ENCODE results near the gene WDR18. TPM values are rescaled to one million over a fixed set of nuclear protein-coding genes. Genes with fewer than 3 reads are reported as not detected.

WDR18 gene
- total and polyA plus RNA-seq, 2 experiments from 2014 or later = 155 to 157 TPM

GRCh38 chr19:962683-963400, 21.3 kb upstream of the WDR18 start:
- no peak overlapping the region for H3K27ac Mint-ChIP-seq
- H3K9me3 Mint-ChIP-seq = peaks cover 5% of the 10 kb centered on the region; the same call in 2 of the 3 replicates
- peaks cover 7% of the 10 kb centered on the region for H3K36me3 ChIP-seq (ENCODE audit: insufficient read depth)
- 0 out of 2 replicates have a peak, but pooled peaks cover 7% of the 10 kb centered on the region for H3F3A ChIP-seq (replicated peaks; ENCODE audit: low read depth)
- peaks cover 17% of the 10 kb centered on the region for H3K27me3 Mint-ChIP-seq (ENCODE audit: insufficient read depth, low read depth, poor library complexity)
- no peaks in the 10 kb centered on the region for H3K27me3 ChIP-seq (ENCODE audit: insufficient read depth)
- peaks cover 15% of the 10 kb centered on the region for H3K4me1 Mint-ChIP-seq
- H4K20me1 ChIP-seq (replicated peaks; ENCODE audit: insufficient read depth) = no peaks in the 10 kb centered on the region
- ATAC-seq = no peak
- H3K4me3 Mint-ChIP-seq = no peak overlapping the region
- no peak overlapping the region for H3K4me2 ChIP-seq
- no peak overlapping the region for H3K4me3 ChIP-seq
- peaks cover 2% of the 10 kb centered on the region; the same call in 1 of the 2 replicates for H3K79me2 ChIP-seq (replicated peaks; ENCODE audit: insufficient read depth)
- peaks cover 58% of the 10 kb centered on the region for H3K36me3 Mint-ChIP-seq (ENCODE audit: low read depth)
- no peak overlapping the region for H2AFZ ChIP-seq
- TF ChIP-seq ETS1 (IDR thresholded peaks at IDR 0.05) (no peak), CREB1 (CRISPR knock-in tag; IDR thresholded peaks at IDR 0.05; ENCODE audit: low read depth) (no peak), EZH2 (IDR thresholded peaks at IDR 0.05; ENCODE audit: low read depth, unreplicated experiment) (no peak), NANOG (IDR thresholded peaks at IDR 0.05; ENCODE audit: borderline replicate concordance) (no peak), CTCF (conservative IDR thresholded peaks at IDR 0.05; ENCODE audit: low read depth in 2 of 2) (no peak), ZNF114 (CRISPR knock-in tag; IDR thresholded peaks at IDR 0.05) (no peak), ZNF462 (CRISPR knock-in tag; IDR thresholded peaks at IDR 0.05) (no peak), STAT1 (IDR thresholded peaks at IDR 0.05; ENCODE audit: unreplicated experiment) (no peak), POLR2AphosphoS5 (IDR thresholded peaks at IDR 0.05; ENCODE audit: low read depth) (no peak), JUNB (IDR thresholded peaks at IDR 0.05; ENCODE audit: unreplicated experiment) (no peak), EZH2phosphoT487 (IDR thresholded peaks at IDR 0.05; ENCODE audit: unreplicated experiment) (no peak), ZNF331 (CRISPR knock-in tag; IDR thresholded peaks at IDR 0.05; ENCODE audit: low read depth) (no peak), REST (IDR thresholded peaks at IDR 0.05; ENCODE audit: unreplicated experiment) (no peak)
- no peaks in the 10 kb centered on the region for H3K9me2 ChIP-seq (ENCODE audit: insufficient read depth)
- DNase-seq (ENCODE audit: low spot score) = no peak
- no peaks in the 10 kb centered on the region for H3K4me1 ChIP-seq (ENCODE audit: insufficient read depth)
- no peak overlapping the region for H3K27ac ChIP-seq (ENCODE audit: low read depth)
